ENCODE data around the gene CHKA. TPM values are rescaled to one million over a fixed set of nuclear protein-coding genes. Genes with fewer than 3 reads are reported as not detected.

CHKA gene
- total RNA-seq, 1 donor from 2014 or later: 17.9 TPM

DNA sequence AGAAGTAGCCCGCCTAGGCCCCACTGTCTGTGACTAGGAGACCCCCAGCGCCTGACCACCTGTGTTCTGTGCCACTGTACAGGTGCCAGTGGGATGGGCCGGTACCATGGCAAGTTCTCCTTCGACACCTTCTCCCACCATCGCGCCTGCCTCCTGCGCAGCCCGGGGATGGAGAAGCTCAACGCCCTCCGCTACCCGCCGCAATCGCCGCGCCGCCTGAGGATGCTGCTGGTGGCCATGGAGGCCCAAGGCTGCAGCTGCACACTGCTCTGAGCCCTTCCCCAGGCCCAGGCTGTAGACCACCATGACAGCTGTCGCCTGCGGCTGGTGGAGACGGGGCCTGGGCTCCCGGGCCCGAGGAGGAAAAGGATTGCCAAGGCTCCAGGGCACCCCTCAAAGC is 93.5 kb downstream of the CHKA start:
- no peak for DNase-seq (ENCODE audit: low read depth)
- H3K4me3 ChIP-seq (ENCODE audit: low read depth, low read length): no peak overlapping the region
- TF ChIP-seq, protein P1, sequence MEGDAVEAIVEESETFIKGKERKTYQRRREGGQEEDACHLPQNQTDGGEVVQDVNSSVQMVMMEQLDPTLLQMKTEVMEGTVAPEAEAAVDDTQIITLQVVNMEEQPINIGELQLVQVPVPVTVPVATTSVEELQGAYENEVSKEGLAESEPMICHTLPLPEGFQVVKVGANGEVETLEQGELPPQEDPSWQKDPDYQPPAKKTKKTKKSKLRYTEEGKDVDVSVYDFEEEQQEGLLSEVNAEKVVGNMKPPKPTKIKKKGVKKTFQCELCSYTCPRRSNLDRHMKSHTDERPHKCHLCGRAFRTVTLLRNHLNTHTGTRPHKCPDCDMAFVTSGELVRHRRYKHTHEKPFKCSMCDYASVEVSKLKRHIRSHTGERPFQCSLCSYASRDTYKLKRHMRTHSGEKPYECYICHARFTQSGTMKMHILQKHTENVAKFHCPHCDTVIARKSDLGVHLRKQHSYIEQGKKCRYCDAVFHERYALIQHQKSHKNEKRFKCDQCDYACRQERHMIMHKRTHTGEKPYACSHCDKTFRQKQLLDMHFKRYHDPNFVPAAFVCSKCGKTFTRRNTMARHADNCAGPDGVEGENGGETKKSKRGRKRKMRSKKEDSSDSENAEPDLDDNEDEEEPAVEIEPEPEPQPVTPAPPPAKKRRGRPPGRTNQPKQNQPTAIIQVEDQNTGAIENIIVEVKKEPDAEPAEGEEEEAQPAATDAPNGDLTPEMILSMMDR (conservative IDR thresholded peaks at IDR 0.05; ENCODE audit: low read depth, low read length): no peak

DNA sequence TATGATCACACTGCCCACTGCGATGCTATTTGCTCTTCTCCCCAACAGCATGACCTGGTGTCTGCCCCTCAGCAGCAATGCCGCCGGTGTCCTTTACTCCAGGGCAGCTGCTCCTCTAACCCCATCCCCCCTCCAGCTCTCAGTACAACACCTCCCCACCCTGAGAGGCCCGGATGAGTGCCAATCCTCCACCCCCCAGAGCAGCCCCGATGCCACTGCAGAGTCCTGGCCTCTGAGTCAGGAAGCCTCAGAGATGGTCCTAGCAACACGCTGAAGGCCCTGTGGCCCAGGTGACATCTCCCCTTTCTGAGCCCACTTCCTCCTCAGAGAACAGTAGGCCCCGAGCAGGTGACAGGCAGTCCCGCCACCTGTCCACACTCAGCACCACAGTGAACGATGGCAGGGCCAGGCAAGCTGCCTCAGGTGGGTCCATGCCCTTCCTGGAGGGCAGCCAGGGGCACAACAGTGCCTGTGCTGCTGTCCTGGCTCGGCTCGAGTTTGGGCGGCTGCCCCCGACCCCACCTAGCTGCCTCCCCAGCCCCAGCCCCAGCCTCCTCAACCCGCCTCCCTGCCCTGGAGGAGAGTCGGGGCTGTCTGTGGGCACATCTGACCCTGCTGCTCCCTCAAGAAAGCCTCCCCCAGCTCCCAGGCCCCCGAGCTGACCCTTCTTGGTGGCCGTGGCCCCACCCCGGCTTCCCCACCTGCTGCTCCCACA is 94.6 kb downstream of the CHKA start:
- TF ChIP-seq, protein P1 (conservative IDR thresholded peaks at IDR 0.05; ENCODE audit: low read depth, low read length): no peak
- no peak overlapping the region for H3K4me3 ChIP-seq (ENCODE audit: low read depth, low read length)
- no peak for DNase-seq (ENCODE audit: low read depth)

DNA sequence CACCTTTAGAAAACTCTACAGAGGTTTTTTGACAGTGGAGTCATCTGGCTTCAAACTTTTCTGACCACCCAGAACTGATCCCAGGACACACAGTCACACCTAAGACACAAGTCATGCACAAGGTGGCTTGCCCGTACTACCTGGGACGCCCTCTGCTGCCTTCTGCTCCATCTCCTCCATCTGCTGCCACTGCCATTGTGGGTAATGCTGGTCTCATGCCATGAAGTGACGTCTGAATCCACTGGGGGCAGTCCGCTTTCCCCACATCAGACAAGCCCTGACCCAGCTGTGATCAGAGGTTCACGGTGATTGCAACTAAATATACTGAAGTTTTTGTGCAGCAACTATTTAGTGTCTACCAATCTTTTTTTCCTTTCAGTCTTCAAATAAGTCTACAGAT is 96.1 kb downstream of the CHKA start:
- no peak overlapping the region for H3K4me3 ChIP-seq (ENCODE audit: low read depth, low read length)
- TF ChIP-seq, protein P1 (conservative IDR thresholded peaks at IDR 0.05; ENCODE audit: low read depth, low read length): no peak
- no peak for DNase-seq (ENCODE audit: low read depth)

GRCh38 chr11:68024508-68024907 is 96.7 kb downstream of the CHKA start:
- DNase-seq (ENCODE audit: low read depth): no peak
- TF ChIP-seq, protein P1 (conservative IDR thresholded peaks at IDR 0.05; ENCODE audit: low read depth, low read length): no peak
- no peak overlapping the region for H3K4me3 ChIP-seq (ENCODE audit: low read depth, low read length)

GRCh38 chr11:68022531-68022930 is 98.7 kb downstream of the CHKA start:
- no peak for DNase-seq (ENCODE audit: low read depth)
- TF ChIP-seq, protein P1 (conservative IDR thresholded peaks at IDR 0.05; ENCODE audit: low read depth, low read length): no peak
- H3K4me3 ChIP-seq (ENCODE audit: low read depth, low read length): no peak overlapping the region

GRCh38 chr11:68021167-68021787 is 99.9 kb downstream of the CHKA start:
- TF ChIP-seq, protein P1 (conservative IDR thresholded peaks at IDR 0.05; ENCODE audit: low read depth, low read length): peak; percentile 69
- no peak overlapping the region for H3K4me3 ChIP-seq (ENCODE audit: low read depth, low read length)
- DNase-seq (ENCODE audit: low read depth): no peak

DNA sequence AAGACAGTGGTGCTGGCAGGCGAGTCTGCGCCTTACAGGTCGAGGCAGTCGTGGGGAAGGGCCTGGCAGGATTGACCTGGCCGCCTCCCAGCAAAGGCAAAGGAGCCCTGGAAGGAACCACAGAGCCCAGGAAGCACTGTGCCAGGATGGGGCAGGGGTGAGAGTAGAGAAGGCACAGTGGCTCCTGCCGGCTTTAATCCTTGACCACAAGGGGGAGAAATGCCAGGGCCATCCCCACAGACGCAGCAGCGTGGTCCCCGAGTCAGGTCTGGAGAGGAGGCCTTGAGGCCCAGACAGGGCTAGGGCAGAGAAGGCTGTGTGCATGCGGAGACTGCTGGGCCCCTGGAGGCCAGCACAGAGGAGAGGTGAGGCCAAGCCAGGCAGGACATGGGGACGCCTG is 100.6 kb downstream of the CHKA start:
- no peak for DNase-seq (ENCODE audit: low read depth)
- TF ChIP-seq, protein P1 (conservative IDR thresholded peaks at IDR 0.05; ENCODE audit: low read depth, low read length): peak; percentile 54
- no peak overlapping the region for H3K4me3 ChIP-seq (ENCODE audit: low read depth, low read length)
